ENCODE data around the gene RPS27A. TPM values are rescaled to one million over a fixed set of nuclear protein-coding genes. Genes with fewer than 3 reads are reported as not detected.
A peak's percentile ranks its signal among the peaks of the same experiment; 100 is the strongest.

The RPS27A gene
- total and polyA plus RNA-seq, 10 of the 15 experiments (the other 5 are each of a cell fraction or from before 2014, with no cell fraction given): 1,460 to 4,705 (median 1,996) TPM

GRCh38 chr2:55235724-55236538, 3.4 kb downstream of the RPS27A start (continued):
- no peak for TF ChIP-seq ZBTB40 (IDR thresholded peaks at IDR 0.05; ENCODE audit: borderline replicate concordance)

- FAIRE-seq: no peak
- 95% methylated on average over 2 of the region's 2 CpGs for WGBS (ENCODE audit: insufficient coverage, insufficient replicate concordance, low lambda C conversion rate, missing lambda C conversion rate)
- no peak for DNase-seq (ENCODE audit: low read depth, low spot score)
- Histone ChIP-seq H3K4me2 (ENCODE audit: control insufficient read depth, insufficient read depth) (no peak overlapping the region), H2AFZ (ENCODE audit: control insufficient read depth, low read depth, low read length) (no peak overlapping the region), H3K27me3 (replicated peaks in 1 of 2; ENCODE audit: control insufficient read depth in 2 of 2, insufficient read depth in 2 of 2, low read length in 1 of 2) (no peaks in the 10 kb centered on the region), H3K4me1 (ENCODE audit: control insufficient read depth, insufficient read depth, low read length) (peaks cover 3% of the 10 kb centered on the region; the same call in 1 of the 2 replicates), H3K9ac (ENCODE audit: control insufficient read depth, insufficient read depth, low read length) (no peak overlapping the region), H3K27ac (ENCODE audit: control insufficient read depth, insufficient read depth) (no peak overlapping the region), H4K20me1 (ENCODE audit: control insufficient read depth, insufficient read depth) (no peaks in the 10 kb centered on the region), H3K4me3 (no peak overlapping the region), H3K36me3 (ENCODE audit: control insufficient read depth in 2 of 2, insufficient read depth in 2 of 2, low read length in 1 of 2) (peaks cover 3 to 19% of the 10 kb centered on the region in 2 experiments), H3K79me2 (ENCODE audit: control insufficient read depth, insufficient read depth, low read length) (peaks cover 37% of the 10 kb centered on the region), H3K9me3 (replicated peaks; ENCODE audit: control insufficient read depth, insufficient read depth, low read length) (no peaks in the 10 kb centered on the region)
- CTCF ChIA-PET: no interaction called here
- POLR2A ChIA-PET: interaction anchor here (0.7 to 0.9 kb wide), 2 partner anchors 21 to 36 kb away, joined by 3 read pairs; no protein-coding TSS in a partner anchor
- in situ Hi-C loops (cut with MboI): no loop called here
- ATAC-seq: no peak
- no TSS peak for BruUV-seq (replicated peaks)
- RAD21 ChIA-PET (ENCODE audit: unreplicated experiment): no interaction called here
- SMC1A ChIA-PET (ENCODE audit: uncharacterized antibody, unreplicated experiment): interaction anchor here (1.2 kb wide), 1 partner anchor 10 kb away, joined by 6 read pairs; no protein-coding TSS in a partner anchor
- intact Hi-C loops (cut with micrococcal nuclease; ENCODE audit: unreplicated experiment): no loop called here
- TF ChIP-seq GATAD2B (conservative IDR thresholded peaks at IDR 0.05; ENCODE audit: low read depth) (no peak), ATF3 (IDR thresholded peaks at IDR 0.05; ENCODE audit: borderline replicate concordance, extremely low read depth, low read depth, low read length) (no peak), CHD1 (IDR thresholded peaks at IDR 0.05; ENCODE audit: low read depth, low read length) (no peak), TCF7 (IDR thresholded peaks at IDR 0.05; ENCODE audit: borderline replicate concordance) (no peak), MTA3 (IDR thresholded peaks at IDR 0.05; ENCODE audit: borderline replicate concordance, low read length) (peak; percentile 10; the same call in 1 of the 2 replicates), RAD51 (IDR thresholded peaks at IDR 0.05) (no peak), FOS (IDR thresholded peaks at IDR 0.05; ENCODE audit: borderline replicate concordance, extremely low read depth, insufficient read length) (no peak), USF2 (IDR thresholded peaks at IDR 0.05; ENCODE audit: borderline replicate concordance, low read depth, low read length) (no peak), JUNB (IDR thresholded peaks at IDR 0.05) (no peak), IKZF2 (IDR thresholded peaks at IDR 0.05) (no peak), RUNX3 (IDR thresholded peaks at IDR 0.05; ENCODE audit: low read length) (no peak), SMAD5 (IDR thresholded peaks at IDR 0.05; ENCODE audit: low read depth) (no peak), BRCA1 (IDR thresholded peaks at IDR 0.05; ENCODE audit: low read depth, low read length) (no peak), BACH1 (IDR thresholded peaks at IDR 0.05; ENCODE audit: borderline replicate concordance) (no peak), KLF5 (IDR thresholded peaks at IDR 0.05; ENCODE audit: partially characterized antibody) (no peak)
These were observed 4.6 kb downstream of the RPS27A start for GRCh38 chr2:55236992-55237543.

All from GM12878 (cell line).